GM19463 (cell line): Measurements from ENCODE around the gene KDM6B.
A peak's percentile ranks its signal among the peaks of the same experiment; 100 is the strongest.

Experiments
- ATAC-seq: cut with Tn5 transposase; IDR thresholded peaks from one replicate; pipeline ENCODE4 v1.9.1; 2021; ENCODE audit warnings: mild to moderate bottlenecking, moderate library complexity; ENCODE audit not compliant: unreplicated experiment

Gene KDM6B

GRCh38 chr17:7840875-7841274 is 6.9 kb downstream of the KDM6B start:
- ATAC-seq = no peak

GRCh38 chr17:7841396-7841914 is 7.4 kb downstream of the KDM6B start:
- peak; percentile 18 for ATAC-seq

DNA sequence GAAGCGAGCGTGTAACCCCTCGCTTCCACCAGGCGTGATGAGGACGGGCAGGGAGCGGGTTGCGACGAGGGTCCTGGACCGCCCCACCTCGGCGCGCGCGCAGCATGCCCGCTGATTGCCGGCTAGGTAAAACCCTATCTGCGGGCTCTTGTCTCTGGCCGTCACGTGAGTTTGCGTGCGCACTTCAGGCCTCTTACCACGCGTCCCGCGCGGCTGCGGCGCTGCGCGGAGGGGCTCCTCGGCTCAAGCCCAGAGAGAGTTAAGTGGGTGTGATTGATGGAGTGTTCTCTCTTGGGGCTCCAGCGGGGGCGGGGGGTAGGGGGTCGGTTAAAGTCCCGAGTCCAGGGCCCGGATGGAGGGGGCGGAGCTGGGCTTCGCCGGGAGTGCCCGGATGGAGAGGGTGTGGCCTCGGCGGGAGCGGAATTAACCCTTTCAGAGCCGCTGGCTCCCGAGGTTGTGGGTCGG is 7.9 kb downstream of the KDM6B start:
- peak; percentile 16 for ATAC-seq

DNA sequence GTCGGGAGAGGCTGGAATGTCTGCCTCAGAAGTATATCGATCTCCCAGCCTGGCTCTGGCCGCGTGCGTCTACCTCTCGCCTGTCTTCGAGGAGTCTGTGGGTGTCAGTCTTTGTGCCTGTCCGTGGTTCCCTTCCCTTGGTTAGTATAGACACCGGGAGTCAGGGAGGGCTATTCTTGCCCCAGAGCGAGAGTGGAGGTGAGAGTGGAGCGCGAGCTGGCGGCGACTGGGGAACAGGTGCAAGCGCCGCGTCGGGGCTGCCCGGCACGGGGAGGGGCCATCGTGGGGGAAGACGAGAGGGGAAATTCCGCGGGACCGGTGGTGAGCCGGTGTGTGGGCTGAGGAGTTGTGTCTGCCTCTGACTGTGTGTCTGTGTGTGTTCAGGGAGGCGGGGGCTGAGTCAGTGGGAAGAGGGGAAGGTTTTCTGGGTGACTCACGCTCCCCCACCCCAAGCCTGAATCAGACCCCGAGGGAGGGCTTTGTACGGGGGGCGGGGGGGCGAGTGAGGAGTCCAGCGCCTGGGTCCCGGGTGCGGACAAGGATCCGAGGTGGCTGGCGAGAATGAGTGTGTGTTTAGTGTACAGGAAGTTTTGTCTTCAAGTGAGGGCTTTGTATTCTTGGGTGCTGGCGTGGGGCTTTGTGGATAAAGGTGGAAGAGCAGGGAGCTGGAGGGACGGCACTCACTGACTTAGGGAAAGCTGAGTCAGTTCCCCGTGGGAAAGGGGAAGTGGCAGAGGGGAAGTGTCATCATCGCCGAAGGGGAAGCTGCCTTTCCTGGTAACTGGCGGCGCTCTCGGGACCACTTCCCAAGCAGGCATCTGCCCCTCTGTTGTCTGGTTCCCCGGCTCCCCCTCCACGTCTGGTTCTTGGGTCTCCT is 8.6 kb downstream of the KDM6B start:
- peak; percentile 28 for ATAC-seq

DNA sequence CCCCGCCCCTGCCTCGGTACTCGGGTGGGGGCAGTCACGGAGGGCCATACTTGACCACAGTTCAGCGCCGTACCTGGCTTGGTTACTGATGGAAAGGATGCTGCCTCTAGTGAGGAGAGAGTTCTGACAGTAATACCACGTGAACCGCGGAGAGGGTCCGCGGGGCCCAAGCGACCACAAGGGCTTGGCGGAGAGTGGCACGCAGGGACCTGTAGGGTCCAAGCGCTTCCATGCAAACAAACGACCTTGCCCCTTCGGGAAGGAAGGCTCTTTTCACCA is 9.2 kb downstream of the KDM6B start:
- no peak for ATAC-seq

DNA sequence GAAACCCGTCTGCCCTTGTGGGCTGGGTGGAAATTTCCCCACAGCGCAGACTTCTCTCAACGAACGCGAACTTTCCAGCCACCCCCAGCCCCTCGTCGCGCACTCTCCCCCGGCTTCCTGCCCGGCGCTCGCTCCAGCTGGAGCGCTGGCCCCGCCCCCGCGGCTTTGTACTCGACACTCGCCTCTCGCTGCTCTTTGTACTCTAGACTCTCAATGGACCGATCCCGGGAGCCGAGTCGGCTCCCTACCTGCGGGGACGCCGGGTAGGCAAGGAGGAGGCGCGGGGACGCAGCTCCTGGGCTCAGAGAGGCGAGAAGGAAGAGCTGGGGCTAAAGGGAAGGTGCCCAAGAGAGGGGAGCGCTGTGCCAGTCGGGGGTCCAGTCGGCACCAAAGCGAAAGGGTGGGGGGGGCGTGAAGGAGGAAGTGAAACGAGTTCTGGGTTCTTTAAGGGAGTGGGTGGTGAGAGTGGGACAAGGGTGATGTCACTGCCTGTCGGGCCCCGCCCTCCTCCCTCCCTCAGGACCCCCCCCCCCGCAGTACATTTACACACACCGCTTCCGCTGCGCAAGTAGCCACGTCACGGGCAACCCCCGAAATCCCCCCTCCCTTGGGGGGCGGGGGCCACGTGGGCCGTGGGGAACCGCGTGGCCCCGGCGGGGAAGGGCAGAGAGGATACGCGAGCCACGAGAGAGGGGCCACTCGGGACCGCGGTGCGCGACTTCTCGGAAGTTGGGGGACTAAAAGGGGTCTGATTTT is 9.7 kb downstream of the KDM6B start:
- peak; percentile 31 for ATAC-seq

DNA sequence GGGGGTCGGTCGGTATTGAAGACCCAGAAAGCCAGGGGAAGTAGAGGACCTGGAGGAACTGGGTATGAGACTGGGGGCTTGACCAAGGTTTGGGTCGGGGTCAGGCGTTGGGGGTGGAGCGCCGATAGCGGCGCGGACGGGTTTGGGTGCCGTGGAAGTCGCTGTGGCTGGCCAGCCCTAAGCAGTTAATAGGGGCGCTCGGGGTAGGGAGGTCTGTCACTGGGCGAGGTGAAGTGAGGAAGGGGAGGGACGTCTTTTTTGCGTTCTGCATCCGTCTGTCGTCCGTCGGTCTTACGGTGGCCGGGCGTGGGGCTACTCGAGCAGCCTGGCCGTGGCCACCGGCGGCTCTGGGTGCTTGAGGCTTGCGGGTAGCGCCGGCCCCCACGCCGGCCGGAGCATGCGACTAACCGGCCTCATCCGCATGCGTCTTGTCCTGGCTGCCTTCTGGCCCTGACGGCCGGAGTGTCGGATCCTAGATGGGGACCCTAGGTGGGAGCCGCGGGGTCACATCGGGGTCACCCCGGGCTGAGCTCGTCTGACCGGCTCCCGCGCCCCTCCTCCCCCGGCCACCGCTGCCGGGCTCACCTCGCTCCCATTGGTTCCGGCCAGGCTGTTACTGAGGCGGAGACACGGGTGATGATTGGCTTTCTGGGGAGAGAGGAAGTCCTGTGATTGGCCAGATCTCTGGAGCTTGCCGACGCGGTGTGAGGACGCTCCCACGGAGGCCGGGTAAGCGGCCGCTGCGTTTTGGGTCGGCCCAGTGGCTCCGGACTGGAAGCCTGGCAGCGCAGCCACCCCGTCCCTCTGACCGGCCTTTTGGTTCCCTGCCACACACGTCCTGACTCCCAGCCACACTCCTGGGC is 10.5 kb downstream of the KDM6B start:
- peak; percentile 49 for ATAC-seq

- ATAC-seq = no peak
These were observed 11.5 kb downstream of the KDM6B start for GRCh38 chr17:7845359-7846062.

- no peak for ATAC-seq
These were observed 12.2 kb downstream of the KDM6B start for GRCh38 chr17:7846063-7846735.

DNA sequence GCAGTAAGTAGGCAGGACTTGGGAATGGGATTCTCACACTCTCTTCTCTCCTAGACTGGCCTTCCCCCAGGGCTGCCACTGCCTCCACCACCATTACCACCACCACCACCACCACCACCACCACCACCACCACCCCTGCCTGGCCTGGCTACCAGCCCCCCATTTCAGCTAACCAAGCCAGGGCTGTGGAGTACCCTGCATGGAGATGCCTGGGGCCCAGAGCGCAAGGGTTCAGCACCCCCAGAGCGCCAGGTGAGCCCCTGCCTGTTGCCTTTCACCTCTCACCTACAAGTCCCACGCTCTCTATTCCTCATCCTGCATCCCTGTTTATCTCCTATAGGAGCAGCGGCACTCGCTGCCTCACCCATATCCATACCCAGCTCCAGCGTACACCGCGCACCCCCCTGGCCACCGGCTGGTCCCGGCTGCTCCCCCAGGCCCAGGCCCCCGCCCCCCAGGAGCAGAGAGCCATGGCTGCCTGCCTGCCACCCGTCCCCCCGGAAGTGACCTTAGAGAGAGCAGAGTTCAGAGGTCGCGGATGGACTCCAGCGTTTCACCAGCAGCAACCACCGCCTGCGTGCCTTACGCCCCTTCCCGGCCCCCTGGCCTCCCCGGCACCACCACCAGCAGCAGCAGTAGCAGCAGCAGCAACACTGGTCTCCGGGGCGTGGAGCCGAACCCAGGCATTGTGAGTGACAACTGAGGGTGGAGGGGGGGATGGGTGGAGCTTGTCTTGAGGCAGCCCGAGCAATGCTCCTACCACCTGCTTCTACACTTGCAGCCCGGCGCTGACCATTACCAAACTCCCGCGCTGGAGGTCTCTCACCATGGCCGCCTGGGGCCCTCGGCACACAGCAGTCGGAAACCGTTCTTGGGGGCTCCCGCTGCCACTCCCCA is 13.0 kb downstream of the KDM6B start:
- ATAC-seq = no peak

GRCh38 chr17:7848131-7848579 is 14.1 kb downstream of the KDM6B start:
- no peak for ATAC-seq

GRCh38 chr17:7848739-7849129 is 14.7 kb downstream of the KDM6B start:
- no peak for ATAC-seq

DNA sequence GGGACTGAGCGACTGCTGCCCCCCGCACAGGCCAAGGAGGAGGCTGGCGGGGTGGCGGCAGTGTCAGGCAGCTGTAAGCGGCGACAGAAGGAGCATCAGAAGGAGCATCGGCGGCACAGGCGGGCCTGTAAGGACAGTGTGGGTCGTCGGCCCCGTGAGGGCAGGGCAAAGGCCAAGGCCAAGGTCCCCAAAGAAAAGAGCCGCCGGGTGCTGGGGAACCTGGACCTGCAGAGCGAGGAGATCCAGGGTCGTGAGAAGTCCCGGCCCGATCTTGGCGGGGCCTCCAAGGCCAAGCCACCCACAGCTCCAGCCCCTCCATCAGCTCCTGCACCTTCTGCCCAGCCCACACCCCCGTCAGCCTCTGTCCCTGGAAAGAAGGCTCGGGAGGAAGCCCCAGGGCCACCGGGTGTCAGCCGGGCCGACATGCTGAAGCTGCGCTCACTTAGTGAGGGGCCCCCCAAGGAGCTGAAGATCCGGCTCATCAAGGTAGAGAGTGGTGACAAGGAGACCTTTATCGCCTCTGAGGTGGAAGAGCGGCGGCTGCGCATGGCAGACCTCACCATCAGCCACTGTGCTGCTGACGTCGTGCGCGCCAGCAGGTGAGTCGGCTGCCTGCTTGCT is 15.2 kb downstream of the KDM6B start:
- no peak for ATAC-seq

- no peak for ATAC-seq
These were observed 15.9 kb downstream of the KDM6B start for GRCh38 chr17:7849751-7850504.

GRCh38 chr17:7850701-7851437 is 16.9 kb downstream of the KDM6B start:
- no peak for ATAC-seq

GRCh38 chr17:7851438-7852261 is 17.6 kb downstream of the KDM6B start:
- peak; percentile 94 for ATAC-seq
